ENCODE measurements around the gene KIF21A. TPM values are rescaled to one million over a fixed set of nuclear protein-coding genes. Genes with fewer than 3 reads are reported as not detected.

Gene KIF21A
- total RNA-seq, 6 experiments from 2014 or later, result 18.4 to 32.9 (median 27.8) TPM

GRCh38 chr12:39429809-39430208 is 13.1 kb downstream of the KIF21A start:
- intact Hi-C loops (cut with DNase I), result no loop called here
- Histone ChIP-seq H3K4me3 (no peak overlapping the region), H3K4me1 (peaks cover 0 to 31% (median 8%) of the 10 kb centered on the region in 4 donors), H3K9me3 (no peaks in the 10 kb centered on the region), H3K27ac (peak overlapping the region in 1 of 3 donors; percentile 9), H3K36me3 (no peaks in the 10 kb centered on the region), H3K27me3 (no peaks in the 10 kb centered on the region)
- 44% methylated on average over 2 of the region's 2 CpGs for WGBS (ENCODE audit: insufficient coverage, low coverage, low lambda C conversion rate, missing lambda C conversion rate)
- peak in 3 of 4 donors; percentile 34 to 50 (median 50) for ATAC-seq
- DNase-seq, result no peak
- TF ChIP-seq CTCF (IDR thresholded peaks at IDR 0.05) (no peak), POLR2A (IDR thresholded peaks at IDR 0.05) (no peak)

GRCh38 chr12:39427360-39427808 is 15.5 kb downstream of the KIF21A start:
- peak; percentile 43 to 84 (median 64) for ATAC-seq
- no peak for TF ChIP-seq POLR2A (IDR thresholded peaks at IDR 0.05)
- TF ChIP-seq CTCF (IDR thresholded peaks at IDR 0.05), result no peak
- no peaks in the 10 kb centered on the region for H3K9me3 ChIP-seq
- intact Hi-C loops (cut with DNase I), result no loop called here
- DNase-seq, result no peak
- peak overlapping the region in 1 of 3 donors; percentile 11 for H3K27ac ChIP-seq
- H3K4me1 ChIP-seq, result peaks cover 0 to 30% (median 8%) of the 10 kb centered on the region in 4 donors
- H3K27me3 ChIP-seq, result no peaks in the 10 kb centered on the region
- H3K36me3 ChIP-seq, result no peaks in the 10 kb centered on the region
- H3K4me3 ChIP-seq, result no peak overlapping the region
- WGBS (ENCODE audit: insufficient coverage, low coverage, low lambda C conversion rate, missing lambda C conversion rate), result 27% methylated on average over 3 of the region's 3 CpGs

GRCh38 chr12:39426636-39427240 is 16.2 kb downstream of the KIF21A start:
- H3K36me3 ChIP-seq, result no peaks in the 10 kb centered on the region
- H3K4me3 ChIP-seq, result no peak overlapping the region
- peaks cover 0 to 26% (median 8%) of the 10 kb centered on the region in 4 donors for H3K4me1 ChIP-seq
- TF ChIP-seq POLR2A (IDR thresholded peaks at IDR 0.05) (no peak), CTCF (IDR thresholded peaks at IDR 0.05) (no peak)
- no peaks in the 10 kb centered on the region for H3K27me3 ChIP-seq
- intact Hi-C loops (cut with DNase I), result no loop called here
- WGBS (ENCODE audit: insufficient coverage, low coverage, low lambda C conversion rate, missing lambda C conversion rate), result 67% methylated on average over 3 of the region's 3 CpGs
- ATAC-seq (peak; percentile 39 to 68 (median 48)), DNase-seq (no peak)
- no peaks in the 10 kb centered on the region for H3K9me3 ChIP-seq
- peak overlapping the region in 1 of 3 donors; percentile 11 for H3K27ac ChIP-seq

GRCh38 chr12:39420043-39420442 is 22.9 kb downstream of the KIF21A start:
- 56% methylated on average over 2 of the region's 2 CpGs for WGBS (ENCODE audit: insufficient coverage, low coverage, low lambda C conversion rate, missing lambda C conversion rate)
- H3K4me3 ChIP-seq, result no peak overlapping the region
- H3K4me1 ChIP-seq, result peaks cover 0 to 6% (median 0%) of the 10 kb centered on the region in 4 donors
- no peak for TF ChIP-seq POLR2A (IDR thresholded peaks at IDR 0.05)
- TF ChIP-seq CTCF (IDR thresholded peaks at IDR 0.05), result no peak
- no peak overlapping the region for H3K27ac ChIP-seq
- no peaks in the 10 kb centered on the region for H3K27me3 ChIP-seq
- intact Hi-C loops (cut with DNase I), result no loop called here
- H3K9me3 ChIP-seq, result no peaks in the 10 kb centered on the region
- no peak for DNase-seq
- H3K36me3 ChIP-seq, result no peaks in the 10 kb centered on the region
- peak in 3 of 4 donors; percentile 35 to 63 (median 54) for ATAC-seq
